ENCODE measurements around the gene RGS4.

DNA sequence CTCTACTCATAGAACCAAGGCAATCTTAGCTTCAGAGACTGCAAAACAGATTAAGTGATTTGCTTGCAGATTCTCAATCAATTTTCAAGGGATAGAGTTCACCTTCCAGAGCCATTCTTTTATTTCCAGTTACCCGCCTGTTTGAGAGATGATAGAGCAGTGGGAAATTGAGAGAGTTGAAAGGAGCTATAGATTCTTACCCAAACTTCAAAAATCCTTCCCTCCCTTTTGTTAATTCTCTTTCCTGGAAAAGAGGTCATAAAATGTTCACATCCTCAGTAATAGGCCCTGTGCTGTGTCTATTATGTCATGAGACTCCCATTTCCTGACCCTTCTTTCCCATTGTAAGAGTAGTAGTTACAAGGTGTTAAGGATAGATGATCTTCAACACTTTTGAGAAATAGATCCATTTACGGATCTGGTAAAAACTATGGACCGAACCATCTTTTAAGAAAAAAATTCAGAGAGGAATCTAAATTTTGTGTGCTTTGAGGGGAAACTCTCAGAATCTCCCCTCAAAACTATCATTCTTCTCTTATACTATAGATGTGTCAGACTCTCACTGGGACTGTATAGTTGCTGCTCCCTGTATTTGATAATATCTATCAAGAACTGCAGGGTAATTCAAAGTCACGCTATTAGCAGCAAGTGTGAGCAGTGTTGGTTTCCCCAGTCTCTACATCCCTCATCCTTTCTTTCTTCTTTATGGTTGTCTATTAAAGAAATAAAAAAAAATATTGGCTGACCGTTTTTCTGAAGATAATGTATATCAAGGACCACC, 8.0 kb downstream of the RGS4 start:
- no peak for TF ChIP-seq POLR2A (IDR thresholded peaks at IDR 0.05)
- TF ChIP-seq, protein P1, sequence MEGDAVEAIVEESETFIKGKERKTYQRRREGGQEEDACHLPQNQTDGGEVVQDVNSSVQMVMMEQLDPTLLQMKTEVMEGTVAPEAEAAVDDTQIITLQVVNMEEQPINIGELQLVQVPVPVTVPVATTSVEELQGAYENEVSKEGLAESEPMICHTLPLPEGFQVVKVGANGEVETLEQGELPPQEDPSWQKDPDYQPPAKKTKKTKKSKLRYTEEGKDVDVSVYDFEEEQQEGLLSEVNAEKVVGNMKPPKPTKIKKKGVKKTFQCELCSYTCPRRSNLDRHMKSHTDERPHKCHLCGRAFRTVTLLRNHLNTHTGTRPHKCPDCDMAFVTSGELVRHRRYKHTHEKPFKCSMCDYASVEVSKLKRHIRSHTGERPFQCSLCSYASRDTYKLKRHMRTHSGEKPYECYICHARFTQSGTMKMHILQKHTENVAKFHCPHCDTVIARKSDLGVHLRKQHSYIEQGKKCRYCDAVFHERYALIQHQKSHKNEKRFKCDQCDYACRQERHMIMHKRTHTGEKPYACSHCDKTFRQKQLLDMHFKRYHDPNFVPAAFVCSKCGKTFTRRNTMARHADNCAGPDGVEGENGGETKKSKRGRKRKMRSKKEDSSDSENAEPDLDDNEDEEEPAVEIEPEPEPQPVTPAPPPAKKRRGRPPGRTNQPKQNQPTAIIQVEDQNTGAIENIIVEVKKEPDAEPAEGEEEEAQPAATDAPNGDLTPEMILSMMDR (IDR thresholded peaks at IDR 0.05): no peak

Data from Peyer's patch (tissue), 4 donors.